Fibroblast of the conjunctiva (primary cell): ENCODE results near the gene HIPK2.

Experiments
- DNase-seq: peaks from one replicate; pipeline ENCODE4 v3.0.0-alpha.2; 2010; ENCODE audit warnings: low read depth

HIPK2 gene

GRCh38 chr7:139695051-139695450, 82.7 kb downstream of the HIPK2 start:
- DNase-seq: no peak

- no peak for DNase-seq
Measured at GRCh38 chr7:139694389-139694676, 83.5 kb downstream of the HIPK2 start.

- no peak for DNase-seq
Measured at GRCh38 chr7:139693651-139694388, 84.0 kb downstream of the HIPK2 start.

- no peak for DNase-seq
Measured at GRCh38 chr7:139692723-139693122, 85.1 kb downstream of the HIPK2 start.

GRCh38 chr7:139691253-139691781, 86.5 kb downstream of the HIPK2 start:
- DNase-seq: no peak

- DNase-seq: no peak
Measured at GRCh38 chr7:139687980-139688632, 89.7 kb downstream of the HIPK2 start.

- DNase-seq: no peak
Measured at GRCh38 chr7:139687211-139687954, 90.4 kb downstream of the HIPK2 start.

- no peak for DNase-seq
Measured at GRCh38 chr7:139683137-139683921, 94.5 kb downstream of the HIPK2 start.

- no peak for DNase-seq
Measured at GRCh38 chr7:139682136-139683013, 95.4 kb downstream of the HIPK2 start.

- no peak for DNase-seq
Measured at GRCh38 chr7:139681812-139682135, 96.0 kb downstream of the HIPK2 start.

GRCh38 chr7:139681463-139681755, 96.4 kb downstream of the HIPK2 start:
- DNase-seq: no peak

GRCh38 chr7:139680676-139681462, 96.9 kb downstream of the HIPK2 start:
- no peak for DNase-seq

- DNase-seq: no peak
Measured at GRCh38 chr7:139679731-139680594, 97.8 kb downstream of the HIPK2 start.

GRCh38 chr7:139676390-139676789, 101.4 kb downstream of the HIPK2 start:
- DNase-seq: no peak

GRCh38 chr7:139675127-139676125, 102.4 kb downstream of the HIPK2 start:
- no peak for DNase-seq

GRCh38 chr7:139674752-139675126, 103.1 kb downstream of the HIPK2 start:
- DNase-seq: no peak

- no peak for DNase-seq
Measured at GRCh38 chr7:139674341-139674740, 103.5 kb downstream of the HIPK2 start.

- no peak for DNase-seq
Measured at GRCh38 chr7:139673762-139674161, 104.0 kb downstream of the HIPK2 start.

- no peak for DNase-seq
Measured at GRCh38 chr7:139673230-139673629, 104.6 kb downstream of the HIPK2 start.
